ENCODE results near the gene GPBP1L1. TPM values are rescaled to one million over a fixed set of nuclear protein-coding genes. Genes with fewer than 3 reads are reported as not detected.

Gene GPBP1L1
- total RNA-seq, 4 donors from 2014 or later = 107 to 148 (median 128) TPM

DNA sequence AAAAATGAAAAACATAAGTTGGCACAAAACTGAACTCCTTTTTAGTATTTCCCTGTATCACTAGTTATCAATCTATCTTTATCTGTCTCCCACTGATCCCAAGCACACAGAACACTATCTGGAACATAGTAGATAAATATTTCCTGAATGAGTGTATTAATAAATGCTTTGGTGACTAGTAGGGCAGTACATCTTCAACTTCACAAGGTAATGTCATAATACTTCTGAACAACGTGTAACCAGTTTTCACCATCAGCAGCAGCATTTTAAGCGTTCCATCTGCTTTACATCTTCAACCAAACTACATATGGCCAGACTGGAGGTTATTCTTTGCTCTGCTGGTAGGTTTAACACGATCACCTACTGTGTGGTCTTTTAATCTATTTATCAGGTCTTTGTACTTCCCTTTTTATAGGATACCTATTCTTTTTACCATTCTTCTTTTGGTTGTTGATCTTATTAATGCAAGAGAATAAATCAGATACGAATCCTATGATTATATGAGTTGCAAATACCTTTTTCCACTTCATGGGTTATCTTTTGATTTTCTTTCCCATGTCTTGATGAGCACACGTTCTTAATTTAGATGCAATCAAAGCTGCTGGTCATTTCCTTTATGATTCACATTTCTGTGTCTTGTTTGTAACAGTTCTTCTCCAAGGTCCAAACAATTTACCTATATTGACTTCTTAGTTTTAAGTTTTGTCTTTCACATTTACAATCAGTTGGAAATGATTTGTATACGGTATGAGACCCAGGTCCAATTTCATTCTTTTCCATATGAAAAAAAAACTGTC is 16.3 kb downstream of the GPBP1L1 start:
- no peak for DNase-seq (ENCODE audit: low spot score in 2 of 2)
- 76 to 85% methylated on average over 6 of the region's 6 CpGs for WGBS, 2 donors
- TF ChIP-seq EP300 (IDR thresholded peaks at IDR 0.05) = no peak
- Histone ChIP-seq H3K4me1 (peaks cover 0 to 68% (median 5%) of the 10 kb centered on the region in 4 donors), H3K36me3 (no peaks in the 10 kb centered on the region), H3K9me3 (no peaks in the 10 kb centered on the region), H3K27ac (no peak overlapping the region), H3K4me3 (no peak overlapping the region), H3K27me3 (no peaks in the 10 kb centered on the region)

- DNase-seq (ENCODE audit: low spot score in 2 of 2) = no peak
- Histone ChIP-seq H3K27ac (no peak overlapping the region), H3K27me3 (no peaks in the 10 kb centered on the region), H3K36me3 (no peaks in the 10 kb centered on the region), H3K9me3 (no peaks in the 10 kb centered on the region), H3K4me3 (no peak overlapping the region), H3K4me1 (peaks cover 0 to 62% (median 5%) of the 10 kb centered on the region in 4 donors)
- no peak for TF ChIP-seq POLR2A (IDR thresholded peaks at IDR 0.05)
- TF ChIP-seq, protein P1, sequence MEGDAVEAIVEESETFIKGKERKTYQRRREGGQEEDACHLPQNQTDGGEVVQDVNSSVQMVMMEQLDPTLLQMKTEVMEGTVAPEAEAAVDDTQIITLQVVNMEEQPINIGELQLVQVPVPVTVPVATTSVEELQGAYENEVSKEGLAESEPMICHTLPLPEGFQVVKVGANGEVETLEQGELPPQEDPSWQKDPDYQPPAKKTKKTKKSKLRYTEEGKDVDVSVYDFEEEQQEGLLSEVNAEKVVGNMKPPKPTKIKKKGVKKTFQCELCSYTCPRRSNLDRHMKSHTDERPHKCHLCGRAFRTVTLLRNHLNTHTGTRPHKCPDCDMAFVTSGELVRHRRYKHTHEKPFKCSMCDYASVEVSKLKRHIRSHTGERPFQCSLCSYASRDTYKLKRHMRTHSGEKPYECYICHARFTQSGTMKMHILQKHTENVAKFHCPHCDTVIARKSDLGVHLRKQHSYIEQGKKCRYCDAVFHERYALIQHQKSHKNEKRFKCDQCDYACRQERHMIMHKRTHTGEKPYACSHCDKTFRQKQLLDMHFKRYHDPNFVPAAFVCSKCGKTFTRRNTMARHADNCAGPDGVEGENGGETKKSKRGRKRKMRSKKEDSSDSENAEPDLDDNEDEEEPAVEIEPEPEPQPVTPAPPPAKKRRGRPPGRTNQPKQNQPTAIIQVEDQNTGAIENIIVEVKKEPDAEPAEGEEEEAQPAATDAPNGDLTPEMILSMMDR (IDR thresholded peaks at IDR 0.05) = no peak
- no peak for TF ChIP-seq EP300 (IDR thresholded peaks at IDR 0.05)
- WGBS, 2 donors = 23 to 28% methylated on average over 1 of the region's 1 CpG
These were observed 17.0 kb downstream of the GPBP1L1 start for GRCh38 chr1:45669379-45669778.

GRCh38 chr1:45668526-45668925 is 17.8 kb downstream of the GPBP1L1 start:
- Histone ChIP-seq H3K9me3 (no peaks in the 10 kb centered on the region), H3K27ac (no peak overlapping the region), H3K36me3 (no peaks in the 10 kb centered on the region), H3K4me1 (peaks cover 0 to 55% (median 3%) of the 10 kb centered on the region in 4 donors), H3K4me3 (no peak overlapping the region), H3K27me3 (no peaks in the 10 kb centered on the region)
- TF ChIP-seq EP300 (IDR thresholded peaks at IDR 0.05) (no peak), POLR2A (IDR thresholded peaks at IDR 0.05) (no peak)
- TF ChIP-seq, protein P1 (IDR thresholded peaks at IDR 0.05) = no peak
- WGBS, 2 donors = 93 to 100% methylated on average over 4 of the region's 4 CpGs
- DNase-seq (ENCODE audit: low spot score in 2 of 2) = no peak

DNA sequence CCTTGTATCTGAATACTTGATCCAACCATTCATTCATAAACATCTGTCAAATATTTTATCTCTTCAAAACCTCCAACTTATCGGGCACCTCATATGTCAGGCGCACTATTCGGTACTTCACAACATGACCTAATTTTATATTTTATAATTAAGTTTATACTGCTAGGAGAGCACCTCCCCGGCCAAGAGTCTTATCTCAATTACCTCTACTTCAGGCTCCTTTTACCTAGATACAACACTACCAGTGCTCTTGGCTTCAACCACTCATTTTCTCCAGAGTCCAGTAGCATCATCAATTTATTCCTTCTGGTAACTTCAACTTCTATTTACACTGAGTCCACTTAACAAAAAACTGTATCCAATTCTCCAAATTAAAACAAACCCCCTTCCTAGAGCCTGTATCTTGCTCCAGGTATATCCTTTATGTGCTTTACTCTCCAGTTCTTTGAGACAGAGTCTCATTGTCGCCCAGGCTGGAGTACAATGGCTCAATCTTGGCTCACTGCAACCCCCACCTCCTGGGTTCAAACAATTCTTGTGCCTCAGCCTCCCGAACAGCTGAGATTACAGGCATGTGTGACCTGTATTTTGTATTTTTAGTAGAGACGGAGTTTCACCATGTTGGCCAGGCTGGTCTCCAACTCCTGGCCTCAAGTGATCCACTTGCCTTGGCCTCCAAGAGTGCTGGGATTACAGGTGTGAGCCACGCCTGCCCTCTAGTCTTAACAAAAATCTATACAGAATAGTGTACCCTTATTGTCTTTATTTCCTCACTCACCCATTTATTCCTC is 18.8 kb downstream of the GPBP1L1 start:
- WGBS, 2 donors = 86 to 95% methylated on average over 8 of the region's 8 CpGs
- no peak overlapping the region for H3K27ac ChIP-seq
- TF ChIP-seq, protein P1 (IDR thresholded peaks at IDR 0.05) = no peak
- TF ChIP-seq EP300 (IDR thresholded peaks at IDR 0.05) (no peak), POLR2A (IDR thresholded peaks at IDR 0.05) (no peak)
- DNase-seq (ENCODE audit: low spot score in 2 of 2) = no peak
- H3K9me3 ChIP-seq = no peaks in the 10 kb centered on the region
- no peaks in the 10 kb centered on the region for H3K36me3 ChIP-seq
- H3K4me3 ChIP-seq = no peak overlapping the region
- no peaks in the 10 kb centered on the region for H3K27me3 ChIP-seq
- peaks cover 0 to 45% (median 3%) of the 10 kb centered on the region in 4 donors for H3K4me1 ChIP-seq

DNA sequence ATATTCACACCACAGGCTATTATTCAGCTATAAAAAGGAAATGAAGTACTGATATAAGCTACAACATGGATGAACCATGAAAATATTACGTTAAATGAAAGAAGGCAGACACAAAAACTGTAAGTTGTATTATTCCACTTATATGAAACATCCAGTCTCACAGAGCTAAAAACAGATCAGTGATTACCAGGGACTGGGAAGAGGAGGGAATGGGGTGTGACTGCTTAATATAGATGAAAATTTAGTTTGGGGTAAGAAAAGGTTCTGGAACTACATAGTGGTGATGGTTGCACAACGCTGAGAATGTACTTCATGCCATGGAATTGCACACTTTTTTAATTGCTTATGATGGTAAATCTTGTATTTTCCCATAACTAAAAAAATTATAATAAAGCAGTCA is 19.5 kb downstream of the GPBP1L1 start:
- WGBS, 2 donors = 78% methylated on average over 2 of the region's 2 CpGs
- Histone ChIP-seq H3K27ac (no peak overlapping the region), H3K4me1 (peaks cover 0 to 39% (median 3%) of the 10 kb centered on the region in 4 donors), H3K4me3 (no peak overlapping the region), H3K9me3 (no peaks in the 10 kb centered on the region), H3K27me3 (no peaks in the 10 kb centered on the region), H3K36me3 (no peaks in the 10 kb centered on the region)
- TF ChIP-seq POLR2A (IDR thresholded peaks at IDR 0.05) = no peak
- DNase-seq (ENCODE audit: low spot score in 2 of 2) = no peak

- TF ChIP-seq POLR2A (IDR thresholded peaks at IDR 0.05) (no peak), EP300 (IDR thresholded peaks at IDR 0.05) (no peak)
- TF ChIP-seq, protein P1 (IDR thresholded peaks at IDR 0.05) = no peak
- 58 to 69% methylated on average over 2 of the region's 2 CpGs for WGBS, 2 donors
These were observed 26.0 kb downstream of the GPBP1L1 start for GRCh38 chr1:45660336-45660735.

More at GRCh38 chr1:45660336-45660735, 26.0 kb downstream of the GPBP1L1 start:
- Histone ChIP-seq H3K4me1 (no peaks in the 10 kb centered on the region), H3K36me3 (peaks cover 0 to 52% (median 27%) of the 10 kb centered on the region in 3 donors), H3K27ac (no peak overlapping the region), H3K9me3 (no peaks in the 10 kb centered on the region), H3K27me3 (no peaks in the 10 kb centered on the region), H3K4me3 (no peak overlapping the region)
- no peak for DNase-seq (ENCODE audit: low spot score in 2 of 2)

Measured in tibial nerve (tissue), 4 donors.